Thyroid gland (tissue), 4 donors: ENCODE measurements around the gene GPATCH2. TPM values are rescaled to one million over a fixed set of nuclear protein-coding genes. Genes with fewer than 3 reads are reported as not detected.

Source experiments
- DNase-seq, 2 donors: peaks; one replicate each; pipeline ENCODE4 v3.0.0-alpha.2; 2019
- H3K27ac ChIP-seq, 3 donors: fragments of 200-600 bp; sonication (generic); 1 replicate in 2 of 3; 2 replicates in 1 of 3; pipeline ENCODE4 v1.5.1; 2016 to 2019; ENCODE audit warnings: mild to moderate bottlenecking in 1 of 3, moderate library complexity in 1 of 3
- H3K27me3 ChIP-seq: fragments of 200-600 bp; sonication (generic); one replicate; pipeline ENCODE4 v1.5.1; 2019
- H3K36me3 ChIP-seq, 2 donors: fragments of 200-600 bp; sonication (generic); one replicate each; pipeline ENCODE4 v1.5.1; 2016 to 2019
- H3K4me1 ChIP-seq, 2 donors: fragments of 200-600 bp; sonication (generic); one replicate each; pipeline ENCODE4 v1.5.1; 2017 to 2019
- H3K4me3 ChIP-seq, 3 donors: fragments of 200-600 bp; sonication (generic); replicated peaks in 1 of 3; 1 replicate in 2 of 3; 2 replicates in 1 of 3; pipeline ENCODE4 v1.5.1; 2016; ENCODE audit warnings: mild to moderate bottlenecking in 1 of 3
- H3K9me3 ChIP-seq: fragments of 200-600 bp; sonication (generic); one replicate; pipeline ENCODE4 v1.5.1; 2017
- POLR2A ChIP-seq, 2 donors: fragments of 450-650 bp; IDR thresholded peaks; one replicate each; pipeline ENCODE4 v1.6.1; 2017; ENCODE audit warnings: antibody characterized with exemption in 2 of 2, mild to moderate bottlenecking in 2 of 2, moderate library complexity in 1 of 2
- WGBS, 2 donors: methylation state at CpG; one replicate each; pipeline ENCODE4 v1.1.5; 2017; 5-methylcytosine and 5-hydroxymethylcytosine counted together
- intact Hi-C: fragments of 100-400 bp; cut with DNase I; formaldehyde crosslinking; loops from one replicate; pipeline ENCODE4 v1.15.1; 2023
- total RNA-seq, 4 donors: library from RNA; depleted of rRNA; stranded (reverse); fragments of >200 nt; gene quantifications; one replicate each; pipeline ENCODE4 v1.2.3, GENCODE V29; 2016
- TF ChIP-seq, protein P1 (sequence below), 6 experiments: fragments of 200-600 bp in 3 of 6; fragments of 450-650 bp in 3 of 6; sonication (generic) in 3 of 6; IDR thresholded peaks; one replicate each; pipeline ENCODE4 v1.5.1; 2016 to 2019; ENCODE audit warnings: antibody characterized with exemption in 6 of 6, mild to moderate bottlenecking in 2 of 6, inconsistent platforms in 1 of 6, moderate library complexity in 1 of 6

Gene GPATCH2
- total RNA-seq, 4 donors from 2014 or later = 21.4 to 47.9 (median 34.0) TPM

DNA sequence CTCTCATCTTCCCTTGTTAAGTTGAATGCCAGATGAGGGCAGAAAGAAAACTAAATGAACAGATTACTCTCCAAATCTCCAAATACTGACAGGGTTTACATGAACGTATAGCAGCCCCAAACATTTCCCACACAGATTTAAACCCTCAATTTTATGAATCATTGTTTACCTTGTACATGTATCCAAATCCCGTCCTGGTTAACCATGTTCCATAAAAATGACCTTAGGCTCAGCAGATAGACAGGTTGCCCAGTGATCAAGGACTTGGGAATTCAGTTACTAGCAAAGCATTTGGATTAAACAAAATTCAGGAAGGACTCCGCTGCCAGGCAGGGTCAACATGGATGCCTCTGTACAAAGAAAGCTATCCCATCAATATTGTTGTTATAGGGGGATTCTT lies 213.5 kb downstream of the GPATCH2 start:
- DNase-seq = no peak
- intact Hi-C loops = no loop called here
- Histone ChIP-seq H3K27me3 (no peaks in the 10 kb centered on the region), H3K4me3 (no peak overlapping the region), H3K27ac (no peak overlapping the region), H3K9me3 (no peaks in the 10 kb centered on the region), H3K4me1 (peaks cover 2 to 6% of the 10 kb centered on the region in 2 donors), H3K36me3 (no peaks in the 10 kb centered on the region)
- WGBS, 2 donors = 94 to 97% methylated on average over 3 of the region's 3 CpGs
- TF ChIP-seq, protein P1, sequence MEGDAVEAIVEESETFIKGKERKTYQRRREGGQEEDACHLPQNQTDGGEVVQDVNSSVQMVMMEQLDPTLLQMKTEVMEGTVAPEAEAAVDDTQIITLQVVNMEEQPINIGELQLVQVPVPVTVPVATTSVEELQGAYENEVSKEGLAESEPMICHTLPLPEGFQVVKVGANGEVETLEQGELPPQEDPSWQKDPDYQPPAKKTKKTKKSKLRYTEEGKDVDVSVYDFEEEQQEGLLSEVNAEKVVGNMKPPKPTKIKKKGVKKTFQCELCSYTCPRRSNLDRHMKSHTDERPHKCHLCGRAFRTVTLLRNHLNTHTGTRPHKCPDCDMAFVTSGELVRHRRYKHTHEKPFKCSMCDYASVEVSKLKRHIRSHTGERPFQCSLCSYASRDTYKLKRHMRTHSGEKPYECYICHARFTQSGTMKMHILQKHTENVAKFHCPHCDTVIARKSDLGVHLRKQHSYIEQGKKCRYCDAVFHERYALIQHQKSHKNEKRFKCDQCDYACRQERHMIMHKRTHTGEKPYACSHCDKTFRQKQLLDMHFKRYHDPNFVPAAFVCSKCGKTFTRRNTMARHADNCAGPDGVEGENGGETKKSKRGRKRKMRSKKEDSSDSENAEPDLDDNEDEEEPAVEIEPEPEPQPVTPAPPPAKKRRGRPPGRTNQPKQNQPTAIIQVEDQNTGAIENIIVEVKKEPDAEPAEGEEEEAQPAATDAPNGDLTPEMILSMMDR (IDR thresholded peaks at IDR 0.05) = no peak
- no peak for TF ChIP-seq POLR2A (IDR thresholded peaks at IDR 0.05)

DNA sequence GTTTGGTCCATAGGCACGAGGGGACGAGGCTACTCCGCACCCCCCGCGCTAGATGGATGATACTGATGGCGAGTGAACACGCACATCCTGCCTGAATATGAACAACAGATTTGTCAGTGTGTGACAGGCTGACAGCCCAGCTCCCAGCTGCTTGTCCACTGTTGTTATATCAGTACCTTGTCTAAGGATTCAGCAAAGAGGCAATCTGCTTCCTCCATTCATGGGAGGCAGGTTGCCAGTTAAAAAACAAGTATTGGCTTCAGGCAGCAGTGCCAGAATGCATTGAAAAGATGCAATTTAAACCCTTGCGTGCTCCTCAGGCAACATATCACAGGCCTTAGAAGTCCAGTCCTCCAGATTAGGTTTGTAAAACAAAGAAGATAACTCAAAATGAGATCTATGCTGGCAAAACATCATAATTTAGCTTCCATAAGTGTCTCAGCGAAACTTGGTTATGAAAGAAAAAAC lies 223.3 kb downstream of the GPATCH2 start:
- Histone ChIP-seq H3K27me3 (no peaks in the 10 kb centered on the region), H3K4me3 (no peak overlapping the region), H3K36me3 (no peaks in the 10 kb centered on the region), H3K9me3 (no peaks in the 10 kb centered on the region), H3K27ac (peak overlapping the region; percentile 53 to 87 (median 67)), H3K4me1 (peaks cover 5 to 7% of the 10 kb centered on the region in 2 donors)
- TF ChIP-seq, protein P1 (IDR thresholded peaks at IDR 0.05) = no peak
- no peak for TF ChIP-seq POLR2A (IDR thresholded peaks at IDR 0.05)
- 66 to 80% methylated on average over 9 of the region's 9 CpGs for WGBS, 2 donors
- peak; percentile 13 to 32 for DNase-seq
- intact Hi-C loops = no loop called here

DNA sequence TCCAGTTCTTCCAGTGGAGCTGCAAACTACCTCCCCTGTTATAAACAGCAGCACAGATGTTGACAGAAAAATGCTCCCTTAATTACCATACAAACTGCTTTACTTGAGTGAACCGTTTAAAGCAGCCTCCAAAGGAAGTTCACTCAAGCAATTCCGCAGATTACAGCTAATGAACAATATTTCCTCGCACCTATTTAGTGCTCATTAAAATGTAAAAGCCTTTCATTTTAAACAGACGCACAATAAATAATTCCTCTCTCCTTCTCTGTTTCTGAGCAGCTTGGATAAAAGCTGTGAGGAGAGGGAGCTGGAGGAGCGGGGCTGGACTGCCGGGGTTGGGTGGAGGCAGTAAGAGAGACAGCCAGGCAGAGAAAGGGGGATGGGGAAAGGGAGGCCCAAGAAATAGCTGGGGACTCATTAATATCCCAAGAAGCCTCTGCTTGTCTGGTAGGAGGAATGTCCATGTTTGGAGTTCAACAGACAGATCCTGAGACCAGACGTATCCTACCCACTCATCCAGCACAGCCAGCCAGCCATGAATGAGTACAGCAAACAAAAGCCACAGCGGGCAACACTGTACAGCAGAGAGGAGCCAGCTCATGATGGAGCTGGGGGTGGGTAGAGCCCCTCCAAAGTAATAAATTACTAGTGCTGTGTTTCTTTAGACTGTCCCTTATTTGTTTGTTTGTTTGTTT lies 227.7 kb downstream of the GPATCH2 start:
- TF ChIP-seq POLR2A (IDR thresholded peaks at IDR 0.05) = peak in 1 of 2 donors; percentile 33
- TF ChIP-seq, protein P1 (IDR thresholded peaks at IDR 0.05) = no peak
- peak; percentile 54 to 78 for DNase-seq
- intact Hi-C loops = no loop called here
- 40 to 46% methylated on average over 8 of the region's 8 CpGs for WGBS, 2 donors
- H3K4me1 ChIP-seq = peaks cover 5 to 11% of the 10 kb centered on the region in 2 donors
- no peaks in the 10 kb centered on the region for H3K36me3 ChIP-seq
- peak overlapping the region; percentile 41 to 59 (median 48) for H3K27ac ChIP-seq
- no peaks in the 10 kb centered on the region for H3K9me3 ChIP-seq
- H3K27me3 ChIP-seq = no peaks in the 10 kb centered on the region
- H3K4me3 ChIP-seq = no peak overlapping the region

DNA sequence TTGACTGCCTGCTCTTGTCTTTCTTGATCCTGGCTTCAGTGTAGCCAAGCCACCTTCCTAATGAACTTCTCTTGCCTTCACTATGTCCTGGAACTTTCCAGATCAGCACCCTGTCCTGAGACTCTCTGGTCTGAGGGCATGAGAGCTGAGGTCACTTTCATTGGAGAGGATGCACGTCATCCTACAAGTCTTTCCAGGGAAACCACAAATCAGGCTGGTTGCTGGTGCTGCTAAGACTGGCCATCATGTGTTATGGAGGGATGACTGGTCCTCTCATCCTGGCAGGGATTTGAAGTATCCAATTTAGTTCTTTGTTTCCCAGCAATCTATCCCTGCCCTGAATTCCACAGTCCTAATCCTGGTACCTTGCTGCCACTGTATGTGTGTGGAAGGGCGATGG lies 228.6 kb downstream of the GPATCH2 start:
- Histone ChIP-seq H3K4me3 (no peak overlapping the region), H3K27ac (no peak overlapping the region), H3K27me3 (no peaks in the 10 kb centered on the region), H3K36me3 (no peaks in the 10 kb centered on the region), H3K4me1 (peaks cover 5 to 11% of the 10 kb centered on the region in 2 donors), H3K9me3 (no peaks in the 10 kb centered on the region)
- intact Hi-C loops = no loop called here
- TF ChIP-seq POLR2A (IDR thresholded peaks at IDR 0.05) = no peak
- TF ChIP-seq, protein P1 (IDR thresholded peaks at IDR 0.05) = no peak
- WGBS, 2 donors = 86 to 89% methylated on average over 2 of the region's 2 CpGs
- DNase-seq = no peak

DNA sequence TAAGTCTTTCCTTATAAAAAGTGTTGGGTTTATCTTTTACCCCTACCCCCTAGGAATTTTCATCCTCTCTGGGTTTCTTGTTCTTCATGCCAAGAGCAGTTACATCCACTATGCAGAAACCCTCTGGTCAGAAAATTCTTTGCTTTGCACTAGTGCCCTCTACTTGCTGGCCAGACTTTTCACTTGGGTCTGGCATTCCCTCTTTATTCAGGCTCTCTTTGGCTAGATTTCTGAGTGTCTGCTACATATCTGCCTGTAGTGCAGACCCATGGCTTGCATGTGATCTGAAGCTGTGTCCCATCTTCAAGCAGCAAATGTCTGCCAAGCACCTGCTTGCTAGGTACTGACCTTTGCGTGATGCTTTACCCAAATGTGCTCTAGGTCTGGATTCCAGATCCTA lies 237.0 kb downstream of the GPATCH2 start:
- Histone ChIP-seq H3K4me1 (no peaks in the 10 kb centered on the region), H3K27ac (no peak overlapping the region), H3K9me3 (no peaks in the 10 kb centered on the region), H3K4me3 (no peak overlapping the region), H3K27me3 (no peaks in the 10 kb centered on the region), H3K36me3 (no peaks in the 10 kb centered on the region)
- TF ChIP-seq, protein P1 (IDR thresholded peaks at IDR 0.05) = peak in 3 of 6 experiments; percentile 26 to 41 (median 39)
- no peak for TF ChIP-seq POLR2A (IDR thresholded peaks at IDR 0.05)
- intact Hi-C loops = no loop called here
- DNase-seq = peak in 1 of 2 donors; percentile 13
- WGBS, 2 donors = 74 to 83% methylated on average over 1 of the region's 1 CpG
